ENCODE data around the gene VASP.

GRCh38 chr19:45477186-45477585 is 30.1 kb upstream of the VASP start:
- TF ChIP-seq CTCF (conservative IDR thresholded peaks at IDR 0.05; ENCODE audit: low read depth in 2 of 2), result no peak
- TF ChIP-seq POLR2AphosphoS5 (IDR thresholded peaks at IDR 0.05; ENCODE audit: low read depth), result no peak
- TF ChIP-seq EZH2 (IDR thresholded peaks at IDR 0.05; ENCODE audit: low read depth, unreplicated experiment), result no peak
- no peak for TF ChIP-seq EZH2phosphoT487 (IDR thresholded peaks at IDR 0.05; ENCODE audit: unreplicated experiment)
- no peak for TF ChIP-seq STAT1 (IDR thresholded peaks at IDR 0.05; ENCODE audit: unreplicated experiment)
- no peak for TF ChIP-seq REST (IDR thresholded peaks at IDR 0.05; ENCODE audit: unreplicated experiment)
- TF ChIP-seq ZNF114 (CRISPR knock-in tag; IDR thresholded peaks at IDR 0.05), result no peak
- no peak for TF ChIP-seq JUNB (IDR thresholded peaks at IDR 0.05; ENCODE audit: unreplicated experiment)
- TF ChIP-seq ETS1 (IDR thresholded peaks at IDR 0.05), result no peak
- no peak for TF ChIP-seq CREB1 (CRISPR knock-in tag; IDR thresholded peaks at IDR 0.05; ENCODE audit: low read depth)
- no peak for TF ChIP-seq NANOG (IDR thresholded peaks at IDR 0.05; ENCODE audit: borderline replicate concordance)
- TF ChIP-seq ZNF462 (CRISPR knock-in tag; IDR thresholded peaks at IDR 0.05), result no peak
- TF ChIP-seq ZNF331 (CRISPR knock-in tag; IDR thresholded peaks at IDR 0.05; ENCODE audit: low read depth), result no peak

All from GM23338 (cell line).